ENCODE results near the gene ZBTB25.

- TF ChIP-seq CTCF (IDR thresholded peaks at IDR 0.05) (no peak), POLR2A (IDR thresholded peaks at IDR 0.05) (no peak)
These were observed 47.1 kb upstream of the ZBTB25 start for GRCh38 chr14:64550621-64551333.
